Neural cell (in vitro differentiated cells): Measurements from ENCODE around the gene C1R. TPM values are rescaled to one million over a fixed set of nuclear protein-coding genes. Genes with fewer than 3 reads are reported as not detected.

Experiments
- H2AFZ ChIP-seq: fragments of 200-600, 300-800 bp; sonication (generic), shearing (Covaris generic); 2 replicates; pipeline ENCODE4 v1.6.0; 2014; ENCODE audit warnings: low read depth, mild to moderate bottlenecking, antibody characterized with exemption, low read length, moderate library complexity
- H3F3A ChIP-seq: fragments of 200-600 bp; shearing (Covaris generic); 2 replicates; pipeline ENCODE4 v1.6.1; 2016; ENCODE audit warnings: mild to moderate bottlenecking, moderate library complexity, mixed read lengths, antibody characterized with exemption, low read length; ENCODE audit not compliant: insufficient read depth, poor library complexity, severe bottlenecking
- H3K27ac ChIP-seq: fragments of 200-600, 300-800 bp; sonication (generic), shearing (Covaris generic); 2 replicates; pipeline ENCODE4 v1.5.1; 2014; ENCODE audit warnings: mild to moderate bottlenecking, low read length, moderate library complexity
- H3K27me3 ChIP-seq: fragments of 300-800, 200-600 bp; sonication (generic), shearing (Covaris generic); 2 replicates; pipeline ENCODE4 v1.6.0; 2014; ENCODE audit warnings: mild to moderate bottlenecking, low read depth, low read length, moderate library complexity; ENCODE audit not compliant: insufficient read depth
- H3K36me3 ChIP-seq: fragments of 300-800, 200-600 bp; sonication (generic), shearing (Covaris generic); 2 replicates; pipeline ENCODE4 v1.5.1; 2014; ENCODE audit warnings: mild to moderate bottlenecking, antibody characterized with exemption, low read length, moderate library complexity; ENCODE audit not compliant: insufficient read depth
- H3K4me2 ChIP-seq: fragments of 300-800, 200-600 bp; sonication (generic), shearing (Covaris generic); 2 replicates; pipeline ENCODE4 v1.6.0; 2014; ENCODE audit warnings: mild to moderate bottlenecking, low read length
- H3K4me3 ChIP-seq: fragments of 300-800, 200-600 bp; sonication (generic), shearing (Covaris generic); 2 replicates; pipeline ENCODE4 v1.5.1; 2014; ENCODE audit warnings: mild to moderate bottlenecking, low read length, moderate library complexity
- H3K79me2 ChIP-seq: fragments of 200-600 bp; shearing (Covaris generic); replicated peaks from 2 replicates; pipeline ENCODE4 v1.6.0; 2014; ENCODE audit warnings: mild to moderate bottlenecking, low read length, moderate library complexity; ENCODE audit not compliant: insufficient read depth
- H3K9ac ChIP-seq: fragments of 300-800, 200-600 bp; sonication (generic), shearing (Covaris generic); 2 replicates; pipeline ENCODE4 v1.6.1; 2016; ENCODE audit warnings: mild to moderate bottlenecking, low read length, mixed read lengths
- H3K9me2 ChIP-seq: fragments of 200-600 bp; shearing (Covaris generic); 2 replicates; pipeline ENCODE4 v1.6.1; 2016; ENCODE audit warnings: mild to moderate bottlenecking, low read length, mixed read lengths; ENCODE audit not compliant: insufficient read depth
- H3K9me3 ChIP-seq: fragments of 200-600, 300-800 bp; sonication (generic), shearing (Covaris generic); 2 replicates; pipeline ENCODE4 v1.6.1; 2016; ENCODE audit warnings: mild to moderate bottlenecking, mixed run types, low read length, moderate library complexity, mixed read lengths
- H4K20me1 ChIP-seq: fragments of 200-600 bp; shearing (Covaris generic); 2 replicates; pipeline ENCODE4 v1.6.1; 2016; ENCODE audit warnings: mild to moderate bottlenecking, mixed run types; ENCODE audit not compliant: insufficient read depth
- CTCF ChIP-seq: fragments of 450-650 bp; IDR thresholded peaks from 2 replicates; pipeline ENCODE4 v1.5.1; 2014; ENCODE audit warnings: antibody characterized with exemption, mild to moderate bottlenecking, moderate library complexity; ENCODE audit not compliant: poor library complexity, severe bottlenecking
- EP300 ChIP-seq: fragments of 450-650 bp; conservative IDR thresholded peaks from 2 replicates; pipeline ENCODE4 v1.6.1; 2014; ENCODE audit warnings: antibody characterized with exemption, mild to moderate bottlenecking, moderate library complexity; ENCODE audit not compliant: poor library complexity, severe bottlenecking
- EZH2 ChIP-seq: fragments of 200-600, 300-800 bp; shearing (Covaris generic), sonication (generic); IDR thresholded peaks from 2 replicates; pipeline ENCODE4 v1.6.1; 2014; ENCODE audit warnings: antibody characterized with exemption, low read length, borderline replicate concordance, mild to moderate bottlenecking; ENCODE audit not compliant: insufficient read depth, poor library complexity, severe bottlenecking
- MXI1 ChIP-seq: fragments of 450-650 bp; conservative IDR thresholded peaks from 2 replicates; pipeline ENCODE4 v1.6.1; 2014; ENCODE audit warnings: antibody characterized with exemption, mild to moderate bottlenecking; ENCODE audit not compliant: poor library complexity, severe bottlenecking
- POLR2AphosphoS5 ChIP-seq: IDR thresholded peaks from 2 replicates; pipeline ENCODE4 v1.6.1; 2012
- RAD21 ChIP-seq: fragments of 450-650 bp; conservative IDR thresholded peaks from 2 replicates; pipeline ENCODE4 v1.6.1; 2014; ENCODE audit warnings: antibody characterized with exemption, mild to moderate bottlenecking, moderate library complexity
- REST ChIP-seq: IDR thresholded peaks from 2 replicates; pipeline ENCODE4 v1.6.1; 2012; ENCODE audit warnings: borderline replicate concordance
- SMC3 ChIP-seq: fragments of 450-650 bp; conservative IDR thresholded peaks from 2 replicates; pipeline ENCODE4 v1.6.1; 2014; ENCODE audit warnings: antibody characterized with exemption, mild to moderate bottlenecking, moderate library complexity; ENCODE audit not compliant: poor library complexity
- TAF1 ChIP-seq: IDR thresholded peaks from 2 replicates; pipeline ENCODE4 v1.6.1; 2012; ENCODE audit warnings: low read depth
- polyA plus RNA-seq: library from polyadenylated mRNA; depleted of rRNA; stranded (reverse); fragments of >200 nt; gene quantifications from 2 replicates; pipeline ENCODE4 v1.2.3, GENCODE V29; 2014
- small RNA-seq, 3 experiments: library from RNA; depleted of rRNA; stranded (forward); fragments of <200 nt; gene quantifications; one replicate each; pipeline ENCODE3, GENCODE V24; 2012

The C1R gene
- polyA plus RNA-seq, 1 donor from 2014 or later, result 1.7 TPM

GRCh38 chr12:7032990-7033389 lies 59.3 kb downstream of the C1R start:
- Histone ChIP-seq H3K4me3 (no peak overlapping the region), H3K79me2 (no peaks in the 10 kb centered on the region), H3K4me2 (no peak overlapping the region), H3K27me3 (no peaks in the 10 kb centered on the region), H3F3A (no peaks in the 10 kb centered on the region), H3K9ac (no peak overlapping the region), H2AFZ (no peak overlapping the region), H3K27ac (no peak overlapping the region), H3K9me3 (no peaks in the 10 kb centered on the region), H4K20me1 (no peaks in the 10 kb centered on the region), H3K9me2 (no peaks in the 10 kb centered on the region), H3K36me3 (no peaks in the 10 kb centered on the region)
- TF ChIP-seq CTCF, result no peak
- TF ChIP-seq EZH2, result no peak
- no peak for TF ChIP-seq SMC3
- TF ChIP-seq MXI1, result no peak
- TF ChIP-seq RAD21, result no peak
- TF ChIP-seq POLR2AphosphoS5, result no peak
- no peak for TF ChIP-seq TAF1
- no peak for TF ChIP-seq REST
- no peak for TF ChIP-seq EP300

- H3K9ac ChIP-seq, result no peak overlapping the region
- H3K4me2 ChIP-seq, result no peak overlapping the region
- no peaks in the 10 kb centered on the region for H3F3A ChIP-seq
- TF ChIP-seq EP300 (no peak), SMC3 (no peak)
- H3K9me3 ChIP-seq, result no peaks in the 10 kb centered on the region
- no peak overlapping the region for H3K4me3 ChIP-seq
- no peaks in the 10 kb centered on the region for H4K20me1 ChIP-seq
- no peaks in the 10 kb centered on the region for H3K79me2 ChIP-seq
- H3K9me2 ChIP-seq, result no peaks in the 10 kb centered on the region
- H2AFZ ChIP-seq, result no peak overlapping the region
- H3K27ac ChIP-seq, result no peak overlapping the region
- no peaks in the 10 kb centered on the region for H3K36me3 ChIP-seq
- no peaks in the 10 kb centered on the region for H3K27me3 ChIP-seq
These were observed 60.9 kb downstream of the C1R start for GRCh38 chr12:7031306-7031705.

Small RNA genes within 50 kb of the gene (small RNA-seq; reads per million reads assigned to genes)
- gene AC006512.1 (0 reads per million in 3 experiments), gene RNU6-485P (0 reads per million in 3 experiments)

Other genes with a start within 250 kb of the C1R start
- 4.1 and 7.3 TPM in 2 replicates for gene CDCA3, start 241.2 kb downstream of the C1R start, polyA plus RNA-seq
- gene USP5, start 240.3 kb downstream of the C1R start, polyA plus RNA-seq, result 120 and 130 TPM in 2 replicates
- 288 and 292 TPM in 2 replicates for gene TPI1, start 224.9 kb downstream of the C1R start, polyA plus RNA-seq
- gene SPSB2, start 219.1 kb downstream of the C1R start, polyA plus RNA-seq, result 12.8 and 14.2 TPM in 2 replicates
- 13.6 and 20.5 TPM in 2 replicates for gene LRRC23, start 187.6 kb downstream of the C1R start, polyA plus RNA-seq
- gene ENO2, start 177.9 kb downstream of the C1R start, polyA plus RNA-seq, result 193 and 228 TPM in 2 replicates
- 9.2 and 13.7 TPM in 2 replicates for gene ATN1, start 164.5 kb downstream of the C1R start, polyA plus RNA-seq
- gene RNU7-1, start 148.6 kb downstream of the C1R start, polyA plus RNA-seq, result not detected in 2 replicates
- gene C12orf57, start 148.4 kb downstream of the C1R start, polyA plus RNA-seq, result 477 and 500 TPM in 2 replicates
- gene PTPN6, start 141.1 kb downstream of the C1R start, polyA plus RNA-seq, result not detected in 2 replicates
- gene PHB2, start 121.8 kb downstream of the C1R start, polyA plus RNA-seq, result 210 and 230 TPM in 2 replicates
- gene EMG1, start 121.5 kb downstream of the C1R start, polyA plus RNA-seq, result 27.3 and 33.2 TPM in 2 replicates
- gene LPCAT3, start 74.0 kb downstream of the C1R start, polyA plus RNA-seq, result 10.8 and 14.4 TPM in 2 replicates
- gene C1S, start 31.7 kb downstream of the C1R start, polyA plus RNA-seq, result 4.9 and 12.6 TPM in 2 replicates
- gene C1RL, start 16.8 kb upstream of the C1R start, polyA plus RNA-seq, result 2.1 and 2.8 TPM in 2 replicates
- 1.9 TPM in 1 of 2 replicates, not detected in the other for gene RBP5, start 36.4 kb upstream of the C1R start, polyA plus RNA-seq
- gene CLSTN3, start 37.9 kb upstream of the C1R start, polyA plus RNA-seq, result 55.6 and 61.0 TPM in 2 replicates
- gene PEX5, start 97.2 kb upstream of the C1R start, polyA plus RNA-seq, result 63.9 and 74.5 TPM in 2 replicates
- not detected in 2 replicates for gene ACSM4, start 211.6 kb upstream of the C1R start, polyA plus RNA-seq